Body of pancreas (tissue), 4 donors: ENCODE data around the gene CRIM1.

Source experiments
- POLR2A ChIP-seq, 3 donors: fragments of 450-650 bp; IDR thresholded peaks; one replicate each; pipeline ENCODE4 v1.6.1; 2016; ENCODE audit warnings: antibody characterized with exemption in 3 of 3, mild to moderate bottlenecking in 2 of 3
- TF ChIP-seq, protein P1 (sequence below), 7 experiments: fragments of 450-650 bp in 4 of 7; fragments of 200-600 bp in 3 of 7; sonication (generic) in 3 of 7; IDR thresholded peaks; one replicate each; pipeline ENCODE4 v1.5.1; 2016 to 2019; ENCODE audit warnings: antibody characterized with exemption in 7 of 7

- TF ChIP-seq, protein P1, sequence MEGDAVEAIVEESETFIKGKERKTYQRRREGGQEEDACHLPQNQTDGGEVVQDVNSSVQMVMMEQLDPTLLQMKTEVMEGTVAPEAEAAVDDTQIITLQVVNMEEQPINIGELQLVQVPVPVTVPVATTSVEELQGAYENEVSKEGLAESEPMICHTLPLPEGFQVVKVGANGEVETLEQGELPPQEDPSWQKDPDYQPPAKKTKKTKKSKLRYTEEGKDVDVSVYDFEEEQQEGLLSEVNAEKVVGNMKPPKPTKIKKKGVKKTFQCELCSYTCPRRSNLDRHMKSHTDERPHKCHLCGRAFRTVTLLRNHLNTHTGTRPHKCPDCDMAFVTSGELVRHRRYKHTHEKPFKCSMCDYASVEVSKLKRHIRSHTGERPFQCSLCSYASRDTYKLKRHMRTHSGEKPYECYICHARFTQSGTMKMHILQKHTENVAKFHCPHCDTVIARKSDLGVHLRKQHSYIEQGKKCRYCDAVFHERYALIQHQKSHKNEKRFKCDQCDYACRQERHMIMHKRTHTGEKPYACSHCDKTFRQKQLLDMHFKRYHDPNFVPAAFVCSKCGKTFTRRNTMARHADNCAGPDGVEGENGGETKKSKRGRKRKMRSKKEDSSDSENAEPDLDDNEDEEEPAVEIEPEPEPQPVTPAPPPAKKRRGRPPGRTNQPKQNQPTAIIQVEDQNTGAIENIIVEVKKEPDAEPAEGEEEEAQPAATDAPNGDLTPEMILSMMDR (IDR thresholded peaks at IDR 0.05) = no peak
- no peak for TF ChIP-seq POLR2A (IDR thresholded peaks at IDR 0.05)
These were observed 12.3 kb downstream of the CRIM1 start for GRCh38 chr2:36367895-36368353.
